CD4-positive, alpha-beta T cell treated with Interleukin-4 for 1 hour (primary cell): ENCODE data around the gene GMFB.

Experiments used
- DNase-seq, 2 donors: peaks; one replicate each; pipeline ENCODE4 v3.0.0-alpha.2; 2020 to 2022

The GMFB gene

DNA sequence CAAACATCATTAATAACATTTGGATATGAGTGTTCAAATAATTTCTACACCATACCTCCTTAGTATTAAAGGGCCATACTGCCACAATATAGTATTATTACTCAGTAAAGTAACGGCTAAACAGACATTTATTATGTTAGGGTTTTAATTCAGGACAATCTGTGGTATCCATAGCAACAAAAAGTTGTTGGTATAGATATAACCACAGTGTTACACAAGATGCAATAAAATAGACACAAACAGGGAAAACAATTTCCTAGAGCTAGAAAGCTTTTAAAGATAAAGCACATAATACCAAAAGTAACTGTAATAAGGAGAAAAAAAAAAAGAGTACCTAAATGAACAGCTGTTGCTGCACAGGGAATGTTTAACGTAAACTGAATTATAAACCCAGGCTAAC lies 63.7 kb downstream of the GMFB start:
- no peak for DNase-seq
